ENCODE data around the gene CASQ2.

GRCh38 chr1:115757326-115757725 is 11.2 kb downstream of the CASQ2 start:
- TF ChIP-seq, protein P1, sequence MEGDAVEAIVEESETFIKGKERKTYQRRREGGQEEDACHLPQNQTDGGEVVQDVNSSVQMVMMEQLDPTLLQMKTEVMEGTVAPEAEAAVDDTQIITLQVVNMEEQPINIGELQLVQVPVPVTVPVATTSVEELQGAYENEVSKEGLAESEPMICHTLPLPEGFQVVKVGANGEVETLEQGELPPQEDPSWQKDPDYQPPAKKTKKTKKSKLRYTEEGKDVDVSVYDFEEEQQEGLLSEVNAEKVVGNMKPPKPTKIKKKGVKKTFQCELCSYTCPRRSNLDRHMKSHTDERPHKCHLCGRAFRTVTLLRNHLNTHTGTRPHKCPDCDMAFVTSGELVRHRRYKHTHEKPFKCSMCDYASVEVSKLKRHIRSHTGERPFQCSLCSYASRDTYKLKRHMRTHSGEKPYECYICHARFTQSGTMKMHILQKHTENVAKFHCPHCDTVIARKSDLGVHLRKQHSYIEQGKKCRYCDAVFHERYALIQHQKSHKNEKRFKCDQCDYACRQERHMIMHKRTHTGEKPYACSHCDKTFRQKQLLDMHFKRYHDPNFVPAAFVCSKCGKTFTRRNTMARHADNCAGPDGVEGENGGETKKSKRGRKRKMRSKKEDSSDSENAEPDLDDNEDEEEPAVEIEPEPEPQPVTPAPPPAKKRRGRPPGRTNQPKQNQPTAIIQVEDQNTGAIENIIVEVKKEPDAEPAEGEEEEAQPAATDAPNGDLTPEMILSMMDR (IDR thresholded peaks at IDR 0.05), result no peak
- TF ChIP-seq ZFX (IDR thresholded peaks at IDR 0.05; ENCODE audit: borderline replicate concordance), result no peak
